GM12873 (cell line): ENCODE data around the gene RCOR3.

Experiments
- CTCF ChIP-seq: IDR thresholded peaks from 2 replicates; pipeline ENCODE4 v1.5.1; 2012; ENCODE audit warnings: low read depth, mild to moderate bottlenecking, moderate library complexity, low read length, control low read depth; ENCODE audit not compliant: insufficient read depth; ENCODE audit errors: missing control alignments

The RCOR3 gene

DNA sequence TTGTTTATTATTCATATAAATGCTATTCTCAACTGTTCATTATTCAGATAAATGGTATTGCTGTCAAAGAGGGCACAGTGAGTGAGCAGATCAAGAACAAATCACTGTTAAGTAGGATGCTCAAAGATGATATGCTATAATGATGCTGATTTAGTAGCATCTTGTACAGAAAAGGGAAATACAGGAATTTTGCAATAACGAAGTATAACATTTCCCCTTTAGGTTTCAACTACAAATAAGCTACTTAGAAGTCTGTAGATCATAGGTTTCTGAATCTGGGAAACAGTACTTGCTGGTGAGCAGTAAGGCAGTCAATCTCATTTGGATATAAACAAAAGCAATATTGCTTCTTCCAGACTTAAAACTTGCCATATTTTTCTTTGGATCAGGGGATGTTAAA is 27.3 kb upstream of the RCOR3 start:
- no peak for TF ChIP-seq CTCF

- no peak for TF ChIP-seq CTCF
Observed at GRCh38 chr1:211236633-211237320, 22.4 kb upstream of the RCOR3 start.

- no peak for TF ChIP-seq CTCF
Observed at GRCh38 chr1:211237579-211237978, 21.6 kb upstream of the RCOR3 start.

GRCh38 chr1:211241071-211241470 is 18.1 kb upstream of the RCOR3 start:
- no peak for TF ChIP-seq CTCF

- TF ChIP-seq CTCF: no peak
Observed at GRCh38 chr1:211247921-211248320, 11.2 kb upstream of the RCOR3 start.

DNA sequence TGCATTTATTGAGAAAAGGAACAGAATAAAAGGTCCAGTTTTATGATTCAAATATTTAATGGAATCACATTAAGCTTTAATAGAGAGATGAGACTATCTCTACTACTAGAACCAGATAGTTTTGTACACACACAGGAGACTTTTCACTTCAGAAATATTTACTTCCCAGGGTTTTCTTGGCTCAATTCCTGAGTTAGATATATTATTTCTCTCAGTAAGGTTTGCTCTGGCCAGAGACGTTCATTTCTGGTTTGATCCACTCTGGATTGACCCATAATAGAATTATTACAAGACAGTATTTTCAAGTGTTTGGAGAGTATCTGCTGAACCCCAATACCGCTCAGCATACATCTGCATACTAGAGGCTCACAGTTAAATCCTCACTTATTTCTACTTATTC is 1.3 kb upstream of the RCOR3 start:
- no peak for TF ChIP-seq CTCF

DNA sequence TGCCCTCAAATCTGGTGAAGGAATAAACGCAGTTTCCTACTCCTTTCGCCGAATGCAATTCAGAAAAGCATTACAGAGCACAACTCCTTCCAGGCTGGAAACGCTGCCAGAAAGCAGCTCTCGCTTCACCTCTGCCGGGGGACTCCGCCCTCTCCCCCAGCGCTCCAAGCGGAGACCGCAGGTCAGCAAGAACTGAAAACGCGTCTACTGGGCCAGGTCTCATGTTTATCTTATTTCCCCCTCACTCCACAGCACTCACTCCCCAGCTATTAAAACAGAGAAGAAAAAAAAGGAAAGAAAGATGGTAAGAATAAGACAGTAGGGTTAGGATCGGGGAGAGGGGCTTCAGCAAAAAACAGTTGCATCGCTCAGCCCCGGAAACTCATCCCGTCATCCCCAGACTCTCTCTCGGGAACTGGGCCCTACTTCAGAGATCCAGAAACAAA is 833 bp upstream of the RCOR3 start:
- peak; percentile 31 for TF ChIP-seq CTCF
